NCI-H2227 (cell line): Measurements from ENCODE around the gene NEUROD2.
"Not testable (repeated sequence)": the region's sequence is repeated elsewhere in the genome, so short reads cannot be mapped to it uniquely, and the experiment has no call there.

Experiments used
- DNase-seq: peaks from one replicate; lab custom pipeline; 2025; ENCODE audit not compliant: unreplicated experiment; lab: John Stamatoyannopoulos, UW

The NEUROD2 gene

DNA sequence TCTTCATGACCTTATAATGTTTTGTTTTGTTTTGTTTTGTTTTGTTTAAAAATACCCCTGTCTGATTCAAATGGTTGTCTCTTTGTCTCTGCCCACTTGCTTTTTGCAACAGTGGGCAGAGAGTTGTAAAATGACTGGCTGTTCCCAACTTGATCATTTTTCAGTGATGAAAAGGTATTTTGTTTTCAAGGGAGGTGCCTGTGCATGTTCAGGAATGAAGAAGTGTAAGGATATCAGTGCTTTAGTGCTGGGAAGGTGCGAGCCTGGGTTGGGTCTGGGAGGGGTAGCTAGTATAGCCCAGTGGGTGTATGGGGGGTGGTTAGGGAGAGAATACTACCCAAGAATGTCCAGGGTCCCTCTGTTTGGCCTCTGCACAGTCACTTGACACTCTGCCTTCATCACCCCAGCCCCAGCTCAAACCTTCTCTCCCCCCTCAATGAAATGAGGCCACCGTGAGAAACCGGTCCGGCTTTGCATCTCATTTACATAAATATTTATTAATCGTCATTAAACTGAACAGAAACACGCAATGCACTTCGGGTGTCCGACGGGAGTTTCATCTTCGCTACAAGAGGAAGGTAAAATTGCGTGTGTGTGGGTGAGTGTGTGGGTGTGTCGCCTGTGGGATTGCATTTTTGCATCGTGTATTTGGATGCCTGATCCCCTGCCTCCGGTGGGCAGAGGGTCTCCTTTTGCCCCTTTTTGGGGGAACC lies 4.3 kb downstream of the NEUROD2 start:
- no peak for DNase-seq

DNA sequence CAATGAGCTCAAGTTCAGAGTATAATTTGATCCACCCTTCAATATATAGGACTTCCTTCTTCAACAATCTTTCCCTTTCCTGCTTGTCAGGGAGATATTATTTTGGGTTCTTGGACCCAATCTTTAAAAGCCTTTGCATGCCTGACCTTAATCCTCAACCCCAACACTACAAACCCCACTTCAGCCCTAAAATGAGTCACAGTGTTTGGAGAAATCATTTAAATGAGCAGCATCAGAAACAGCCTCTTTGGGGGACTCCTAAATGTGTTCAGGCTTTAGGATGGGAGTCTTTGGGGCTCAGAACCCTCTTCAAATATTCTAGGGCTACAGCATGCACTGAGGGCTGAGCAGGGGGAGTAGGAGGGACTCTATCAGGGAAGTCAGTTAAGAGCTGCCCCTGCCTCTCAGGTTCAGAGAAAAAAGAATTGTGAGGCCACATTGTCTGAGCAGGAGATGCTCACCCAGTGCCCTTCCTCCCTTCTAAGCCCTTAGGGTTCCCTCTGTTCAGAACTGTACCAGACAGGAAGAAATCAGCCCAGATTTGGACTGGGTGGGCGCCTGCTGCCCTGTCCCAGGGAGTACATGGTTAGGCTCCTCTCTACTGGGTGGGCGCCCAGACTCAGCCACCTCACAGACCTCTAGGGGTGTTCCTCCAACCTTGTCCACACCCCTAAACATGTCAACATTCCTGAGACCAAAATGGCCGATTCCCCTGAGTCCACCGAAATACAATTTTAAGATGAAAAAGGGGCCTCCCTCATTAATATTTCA lies 5.0 kb downstream of the NEUROD2 start:
- no peak for DNase-seq

- no peak for DNase-seq
Observed at GRCh38 chr17:39601758-39602532, 5.8 kb downstream of the NEUROD2 start.

DNA sequence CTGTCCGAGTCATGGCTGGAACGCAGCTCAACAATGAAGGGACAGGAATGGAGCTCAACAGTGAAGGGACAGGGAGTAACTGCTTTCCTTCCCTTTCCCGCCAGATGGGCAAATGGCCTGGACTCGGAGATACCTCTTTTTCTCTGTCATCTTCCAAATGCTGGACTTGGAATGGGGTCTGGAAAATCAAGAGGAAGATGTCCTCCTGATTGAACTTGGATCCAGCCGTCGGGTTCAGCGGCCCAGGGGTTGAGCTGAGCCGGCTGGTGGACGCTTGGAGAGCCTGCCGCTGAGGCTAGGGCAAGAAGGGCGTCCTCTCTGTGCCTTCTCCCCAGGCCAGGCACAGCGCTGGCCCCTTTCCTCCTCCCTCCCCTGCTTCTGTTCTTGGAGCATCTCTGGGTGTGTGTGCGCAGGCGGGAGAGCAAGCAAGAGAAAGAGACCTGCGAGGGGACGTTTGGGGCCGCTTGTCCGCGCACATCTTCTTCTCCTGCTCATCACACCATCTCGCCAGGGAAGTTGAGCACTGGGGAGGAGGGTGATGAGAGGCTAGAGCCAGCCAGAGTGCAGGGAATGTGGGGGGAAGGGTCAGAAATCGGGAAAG lies 6.6 kb downstream of the NEUROD2 start:
- DNase-seq: no peak

DNA sequence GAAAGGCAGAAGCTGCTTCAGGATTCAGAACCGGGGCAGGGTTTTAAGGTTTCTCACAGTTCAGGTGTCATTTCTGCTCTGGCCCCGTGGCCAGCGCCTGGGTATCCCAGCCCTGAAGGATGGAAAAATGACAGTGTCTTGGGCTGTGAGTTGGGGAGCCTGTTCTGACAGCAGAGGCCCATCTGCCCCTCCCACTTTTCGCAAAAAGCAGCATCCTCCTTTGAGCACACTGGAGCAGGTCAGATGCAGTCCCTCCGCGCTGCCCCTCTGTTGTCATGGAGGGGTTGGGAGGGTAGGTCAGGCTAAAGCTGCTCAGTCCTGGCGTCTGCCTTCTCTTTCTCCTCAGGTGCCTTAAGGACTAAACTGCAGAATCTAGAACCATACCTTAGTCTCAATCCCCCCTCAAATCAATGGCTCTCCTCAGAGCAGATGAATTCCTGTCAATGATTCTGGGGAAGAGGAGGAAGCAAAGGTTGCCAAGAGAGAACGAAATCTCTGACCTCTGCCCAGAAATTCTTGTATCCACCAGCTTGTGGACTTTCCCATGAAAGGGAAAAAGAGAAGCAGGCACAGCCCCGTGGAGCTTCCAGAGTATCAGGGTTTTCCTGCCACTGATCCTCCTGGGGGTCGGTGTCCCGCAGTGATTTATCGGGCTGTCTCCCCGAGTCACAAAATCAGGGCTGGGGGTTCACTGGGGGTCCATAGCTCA lies 7.3 kb downstream of the NEUROD2 start:
- no peak for DNase-seq

DNA sequence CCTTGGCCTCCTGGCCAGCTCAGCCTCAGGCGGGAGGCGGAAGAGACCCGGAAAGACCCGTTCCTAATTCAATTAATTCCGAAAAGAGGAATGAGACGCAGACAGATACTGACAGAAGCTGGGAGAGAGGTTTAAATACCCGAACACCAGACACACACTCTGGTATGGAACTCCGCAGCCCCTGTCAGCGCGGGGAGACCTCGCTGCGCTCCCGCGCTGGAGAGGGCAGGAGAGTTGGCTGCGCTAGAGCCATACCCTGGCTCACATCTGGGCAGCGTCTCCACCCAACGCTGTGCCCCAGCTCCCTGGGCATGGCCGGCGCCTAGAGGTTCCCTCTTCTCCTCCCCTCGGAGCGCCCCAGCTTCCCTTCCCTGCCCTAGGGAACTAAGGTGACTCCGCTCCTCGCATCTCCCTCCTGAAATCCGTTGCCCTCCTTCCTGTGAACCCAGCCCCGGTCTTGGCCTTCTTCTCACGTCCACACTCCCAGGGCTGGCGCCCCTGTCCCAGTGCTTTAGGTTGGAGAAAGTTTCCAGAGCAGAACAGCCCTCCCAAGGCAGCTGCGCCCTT lies 8.0 kb downstream of the NEUROD2 start:
- no peak for DNase-seq

DNA sequence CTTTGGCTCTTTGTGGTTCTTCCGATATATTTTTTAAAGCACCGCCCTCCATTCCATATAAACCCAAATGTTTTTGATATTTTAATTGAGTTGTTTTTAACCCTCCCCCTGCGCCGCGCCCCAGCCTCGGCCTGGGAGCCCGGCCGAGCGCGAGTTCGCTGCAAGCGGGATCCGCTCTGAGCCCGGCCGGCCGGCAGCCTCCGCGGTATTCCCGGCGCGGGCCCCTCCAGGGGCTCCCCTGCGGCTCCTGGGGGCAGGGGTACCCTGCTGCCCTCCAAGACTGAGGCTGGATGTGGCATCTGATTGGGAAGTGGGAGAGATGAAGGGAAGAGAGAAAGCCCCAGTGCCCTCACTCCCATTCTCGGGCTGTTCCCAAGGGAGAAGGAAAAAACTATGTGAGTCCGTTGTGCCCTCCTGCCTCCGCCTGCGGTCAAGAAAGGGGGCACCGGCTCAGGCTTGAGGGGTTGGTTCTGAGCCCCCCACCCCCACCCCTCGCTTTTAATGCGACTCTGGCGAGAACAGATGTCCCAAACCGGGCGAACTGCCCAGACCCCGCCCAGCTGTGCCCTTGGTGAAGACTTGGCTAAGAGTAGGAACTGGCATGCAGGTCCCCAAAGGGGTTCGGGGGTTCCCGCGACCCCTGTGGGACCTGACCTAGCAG lies 8.6 kb downstream of the NEUROD2 start:
- no peak for DNase-seq

- no peak for DNase-seq
Observed at GRCh38 chr17:39598630-39599003, 9.1 kb downstream of the NEUROD2 start.

DNA sequence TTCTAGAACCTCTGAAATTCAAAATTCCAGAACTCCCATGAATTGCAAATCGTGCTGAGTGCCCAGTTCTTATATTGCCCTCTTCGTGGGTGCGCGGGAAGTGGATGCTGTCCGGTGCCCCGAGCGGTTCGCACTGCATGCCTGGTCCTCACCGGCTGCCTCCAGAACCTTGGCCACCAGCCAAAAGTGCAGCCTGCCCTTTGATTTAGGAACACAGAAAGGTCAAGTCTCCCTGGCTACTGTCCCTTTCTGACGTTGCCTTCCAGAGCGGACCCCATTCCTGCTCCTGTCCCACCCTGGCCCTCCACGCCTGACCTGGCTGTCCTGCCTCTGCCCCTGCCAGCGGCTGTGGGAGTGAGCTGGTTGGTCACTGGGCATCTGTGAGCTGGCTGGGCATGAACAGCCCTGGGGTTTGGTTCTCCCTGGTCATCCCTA lies 9.7 kb downstream of the NEUROD2 start:
- no peak for DNase-seq

- DNase-seq: no peak
Observed at GRCh38 chr17:39597372-39598046, 10.2 kb downstream of the NEUROD2 start.

GRCh38 chr17:39596543-39597267 lies 11.0 kb downstream of the NEUROD2 start:
- no peak for DNase-seq

DNA sequence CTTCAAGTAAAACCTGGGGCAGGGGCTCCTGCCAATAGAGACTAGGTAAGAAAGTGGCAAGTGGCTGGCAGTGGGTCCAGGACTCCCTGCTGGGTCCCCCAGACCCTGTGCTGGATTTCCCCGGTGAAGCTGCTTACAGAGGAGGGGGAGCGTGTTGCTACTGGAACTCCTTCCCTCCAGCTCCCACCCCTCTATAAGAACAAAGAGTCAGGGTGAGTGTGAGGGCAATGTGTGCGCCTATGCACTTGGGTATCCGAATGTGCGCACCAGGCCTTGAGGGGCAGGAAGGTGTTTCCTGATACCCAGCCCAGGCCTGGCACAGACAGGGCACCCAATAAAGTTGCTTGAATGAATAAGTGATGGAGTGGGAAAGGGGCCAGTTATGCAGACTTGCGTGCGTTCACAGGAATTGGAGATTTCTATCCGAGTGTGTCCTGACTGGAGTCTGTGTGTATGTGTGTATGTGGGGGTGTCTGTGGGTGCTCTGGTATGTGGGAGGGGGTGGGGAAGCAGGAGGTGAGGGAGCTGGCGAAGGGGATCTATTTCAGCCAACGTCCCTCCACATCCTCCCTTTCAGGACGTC lies 11.7 kb downstream of the NEUROD2 start:
- no peak for DNase-seq

DNA sequence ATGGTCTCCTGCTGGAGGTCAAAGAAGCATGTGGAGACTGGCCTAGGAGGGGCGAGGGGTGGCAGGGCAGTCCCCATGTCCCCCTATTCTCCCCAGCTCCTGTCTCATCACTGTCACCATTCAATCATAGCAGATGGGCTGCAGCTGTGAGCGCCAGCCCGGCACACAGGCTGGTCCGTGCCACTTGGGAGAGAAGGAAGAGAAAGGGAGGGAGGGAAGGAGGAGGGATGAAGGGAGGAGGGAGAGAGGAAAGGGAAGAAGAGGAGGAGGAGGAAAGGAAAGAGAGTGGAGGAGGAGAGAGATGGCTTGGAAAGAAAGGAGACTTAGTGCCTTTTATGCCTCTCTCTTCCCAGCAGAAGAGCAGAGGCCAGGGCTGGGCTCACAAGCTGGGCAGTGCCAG lies 12.4 kb downstream of the NEUROD2 start:
- no peak for DNase-seq

DNA sequence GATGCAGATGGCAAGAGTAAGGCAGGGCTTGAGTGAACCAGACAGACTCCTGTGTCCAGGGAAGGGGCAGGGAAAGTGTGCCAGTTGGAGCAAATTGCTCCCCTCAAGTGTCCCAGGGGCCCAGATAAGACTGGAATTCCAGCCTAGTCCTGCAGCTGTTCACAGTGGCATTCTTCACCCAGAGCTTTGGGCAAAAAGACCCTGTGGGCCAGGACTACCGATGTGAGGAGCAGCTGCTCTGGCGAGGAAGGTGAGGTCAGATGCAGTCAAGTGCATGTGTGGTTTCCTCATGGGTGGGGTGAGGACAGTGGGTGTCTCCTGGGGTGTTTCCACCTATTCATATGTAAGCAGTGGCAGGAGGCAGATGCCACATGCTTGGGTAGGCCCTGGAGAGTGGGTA lies 14.3 kb downstream of the NEUROD2 start:
- no peak for DNase-seq

DNA sequence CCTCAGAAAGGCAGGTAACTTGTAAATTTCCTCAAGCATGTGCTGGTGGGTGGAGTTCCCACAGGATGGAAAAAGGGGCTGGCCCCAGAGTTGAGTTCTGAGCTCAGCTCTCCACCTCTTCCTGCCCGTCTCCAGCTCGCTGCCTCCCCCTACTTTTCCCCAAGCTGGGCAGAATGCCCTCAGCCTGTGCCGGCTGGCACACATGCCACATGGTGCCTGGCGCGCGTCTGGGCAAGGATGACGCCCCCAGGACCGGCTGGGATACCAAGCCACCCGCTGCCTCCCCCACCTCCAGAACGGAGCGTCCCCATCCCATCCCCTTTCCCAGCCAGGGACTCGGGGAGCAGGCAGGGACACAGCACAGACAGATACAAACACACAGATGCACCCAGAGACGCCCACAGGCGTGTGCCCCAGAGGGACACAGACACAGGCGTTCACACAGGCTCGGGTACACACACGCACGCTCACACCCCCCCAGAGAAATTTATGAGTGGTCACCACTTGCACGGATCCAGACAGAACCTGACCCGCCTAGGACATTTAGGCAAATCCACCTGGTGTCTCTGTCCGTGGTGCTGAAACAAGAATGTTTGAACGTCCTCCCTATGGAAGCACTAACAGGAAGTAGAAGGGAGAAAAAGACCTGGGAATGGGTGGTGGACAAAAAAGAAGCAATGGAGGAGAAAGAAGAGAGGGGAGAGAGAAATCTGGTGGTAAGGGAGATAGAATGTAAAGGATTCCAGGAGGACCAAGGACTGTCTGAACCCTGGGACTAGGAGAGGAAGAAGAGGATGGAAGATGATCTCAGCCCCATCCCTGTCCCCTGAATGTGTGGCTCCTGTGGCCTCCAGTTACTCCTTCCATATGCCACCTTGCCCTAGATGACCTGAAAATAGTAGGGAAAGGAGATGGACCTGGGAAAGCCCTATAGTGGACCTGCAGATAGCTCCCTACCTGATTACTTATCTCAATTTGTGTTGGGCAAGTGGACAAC lies 15.5 kb downstream of the NEUROD2 start:
- no peak for DNase-seq

GRCh38 chr17:39590180-39590579 lies 17.5 kb downstream of the NEUROD2 start:
- DNase-seq: not testable (repeated sequence)

GRCh38 chr17:39582658-39583057 lies 25.1 kb downstream of the NEUROD2 start:
- DNase-seq: no peak
